Stimulated activated CD8-positive, alpha-beta memory T cell treated with anti-CD3 and anti-CD28 coated beads, Interleukin-7, amount 100 ng/mL, for 48 hours (primary cell): Measurements from ENCODE around the gene PTPRT.
"Not testable (repeated sequence)": the region's sequence is repeated elsewhere in the genome, so short reads cannot be mapped to it uniquely, and the experiment has no call there.

Source experiments
- DNase-seq, 2 donors: peaks; one replicate each; pipeline ENCODE4 v3.0.0-alpha.2; 2020; ENCODE audit warnings: low read depth in 1 of 2; ENCODE audit errors: extremely low read depth in 1 of 2

The PTPRT gene

GRCh38 chr20:42923348-42923918, 266.3 kb downstream of the PTPRT start:
- no peak for DNase-seq

- DNase-seq = no peak
Observed at GRCh38 chr20:42920776-42921175, 268.9 kb downstream of the PTPRT start.

- DNase-seq = no peak
Observed at GRCh38 chr20:42919316-42919715, 270.4 kb downstream of the PTPRT start.

GRCh38 chr20:42915081-42915480, 274.6 kb downstream of the PTPRT start:
- DNase-seq = no peak

- DNase-seq = no peak
Observed at GRCh38 chr20:42914302-42914701, 275.4 kb downstream of the PTPRT start.

GRCh38 chr20:42910808-42911207, 278.9 kb downstream of the PTPRT start:
- DNase-seq = not testable (repeated sequence)

- no peak for DNase-seq
Observed at GRCh38 chr20:42907730-42908129, 282.0 kb downstream of the PTPRT start.

- DNase-seq = no peak
Observed at GRCh38 chr20:42906120-42906519, 283.6 kb downstream of the PTPRT start.

GRCh38 chr20:42902509-42902908, 287.2 kb downstream of the PTPRT start:
- DNase-seq = no peak

GRCh38 chr20:42901689-42902440, 287.8 kb downstream of the PTPRT start:
- no peak for DNase-seq

GRCh38 chr20:42900764-42901163, 288.9 kb downstream of the PTPRT start:
- not testable (repeated sequence) for DNase-seq

- no peak for DNase-seq
Observed at GRCh38 chr20:42895020-42895419, 294.7 kb downstream of the PTPRT start.

GRCh38 chr20:42894483-42894882, 295.2 kb downstream of the PTPRT start:
- no peak for DNase-seq

- DNase-seq = no peak
Observed at GRCh38 chr20:42889517-42889916, 300.2 kb downstream of the PTPRT start.

GRCh38 chr20:42887281-42887680, 302.4 kb downstream of the PTPRT start:
- no peak for DNase-seq

- no peak for DNase-seq
Observed at GRCh38 chr20:42886801-42887200, 302.9 kb downstream of the PTPRT start.

- no peak for DNase-seq
Observed at GRCh38 chr20:42886046-42886445, 303.7 kb downstream of the PTPRT start.

GRCh38 chr20:42875581-42875980, 314.1 kb downstream of the PTPRT start:
- DNase-seq = no peak

GRCh38 chr20:42873259-42873658, 316.4 kb downstream of the PTPRT start:
- DNase-seq = no peak

- DNase-seq = no peak
Observed at GRCh38 chr20:42864116-42864515, 325.6 kb downstream of the PTPRT start.

- DNase-seq = no peak
Observed at GRCh38 chr20:42862446-42862845, 327.3 kb downstream of the PTPRT start.

GRCh38 chr20:42857446-42857845, 332.3 kb downstream of the PTPRT start:
- DNase-seq = no peak

- DNase-seq = no peak
Observed at GRCh38 chr20:42855896-42856295, 333.8 kb downstream of the PTPRT start.
